Osteocyte (in vitro differentiated cells): ENCODE results near the gene KDM4B. TPM values are rescaled to one million over a fixed set of nuclear protein-coding genes. Genes with fewer than 3 reads are reported as not detected.

ENCODE experiments used
- DNase-seq: peaks from one replicate; pipeline ENCODE4 v3.0.0; 2021; ENCODE audit warnings: mixed read lengths; ENCODE audit not compliant: unreplicated experiment; ENCODE audit errors: extremely low spot score
- H3K27ac Mint-ChIP-seq: one replicate; pipeline ENCODE4 v1.8.0; 2021; ENCODE audit warnings: mild to moderate bottlenecking, mixed read lengths; ENCODE audit not compliant: unreplicated experiment
- H3K27me3 Mint-ChIP-seq: one replicate; pipeline ENCODE4 v1.8.0; 2021; ENCODE audit warnings: mixed read lengths; ENCODE audit not compliant: unreplicated experiment
- H3K36me3 Mint-ChIP-seq: one replicate; pipeline ENCODE4 v1.8.0; 2021; ENCODE audit warnings: mixed read lengths; ENCODE audit not compliant: unreplicated experiment
- H3K4me1 Mint-ChIP-seq: one replicate; pipeline ENCODE4 v1.8.0; 2021; ENCODE audit warnings: mixed read lengths; ENCODE audit not compliant: unreplicated experiment
- H3K4me3 Mint-ChIP-seq: one replicate; pipeline ENCODE4 v1.8.0; 2021; ENCODE audit warnings: mild to moderate bottlenecking, moderate library complexity, mixed read lengths; ENCODE audit not compliant: unreplicated experiment
- H3K9me3 Mint-ChIP-seq: one replicate; pipeline ENCODE4 v1.8.0; 2021; ENCODE audit warnings: mixed read lengths; ENCODE audit not compliant: unreplicated experiment
- total RNA-seq: library from RNA; stranded (reverse); gene quantifications from 2 replicates; pipeline ENCODE4 v1.2.1, GENCODE V29; 2021
- TF ChIP-seq, protein P1 (sequence below): fragments of 200-600 bp; sonication (generic); IDR thresholded peaks from 2 replicates; pipeline ENCODE4 v1.5.0; 2021; ENCODE audit warnings: antibody characterized with exemption, mild to moderate bottlenecking, moderate library complexity

The KDM4B gene
- total RNA-seq, 1 donor from 2014 or later = 49.0 TPM

DNA sequence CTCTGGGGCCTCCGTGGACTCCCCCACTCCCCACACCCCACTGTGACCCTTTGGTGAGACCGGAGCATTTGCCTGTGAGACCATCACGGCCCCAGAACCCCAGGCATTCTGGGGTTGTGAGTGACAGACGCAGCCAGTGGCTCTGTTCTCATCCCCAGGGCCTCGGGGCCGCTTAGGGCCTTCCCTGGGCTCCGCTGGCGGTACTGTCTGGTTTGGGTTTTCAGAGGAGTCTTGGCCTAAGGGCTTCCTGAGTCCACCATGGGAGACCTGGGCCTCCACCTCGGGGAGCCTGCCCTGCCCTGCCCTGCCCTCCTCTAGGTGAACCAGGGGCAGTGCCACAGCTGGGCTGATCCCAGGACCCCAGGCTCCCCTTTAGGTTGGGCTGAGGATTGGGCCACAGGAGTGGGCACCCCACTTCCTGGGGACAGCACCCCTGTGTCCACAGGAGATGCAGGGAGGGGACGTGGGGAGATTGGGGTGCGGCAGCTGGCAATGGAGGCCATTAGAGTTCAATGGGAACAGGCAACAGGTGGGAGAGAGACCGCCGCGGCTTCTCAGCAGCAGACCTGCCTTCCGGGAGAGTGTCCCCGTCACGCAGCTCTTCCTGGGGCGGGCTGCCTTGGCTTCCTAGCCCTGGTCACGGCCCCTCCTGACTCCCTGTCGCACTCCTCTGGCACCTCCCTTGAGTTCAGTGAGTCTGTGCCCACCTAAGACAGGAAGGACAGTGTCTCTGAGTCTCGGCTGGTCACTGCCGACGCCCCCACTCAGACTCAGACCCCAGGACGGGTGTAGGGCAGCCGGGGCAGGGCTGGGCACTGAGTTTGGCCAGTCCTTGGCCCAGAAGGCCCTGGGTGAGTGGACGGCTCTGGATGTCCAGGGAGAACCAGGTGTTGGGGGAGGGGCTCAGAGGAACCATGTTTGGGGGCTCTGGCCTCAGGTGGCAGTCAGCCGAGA, 164.1 kb downstream of the KDM4B start:
- H3K36me3 Mint-ChIP-seq = peaks cover 6% of the 10 kb centered on the region
- no peaks in the 10 kb centered on the region for H3K9me3 Mint-ChIP-seq
- no peak for DNase-seq
- no peak overlapping the region for H3K27ac Mint-ChIP-seq
- H3K27me3 Mint-ChIP-seq = no peaks in the 10 kb centered on the region
- H3K4me3 Mint-ChIP-seq = no peak overlapping the region
- peaks cover 18% of the 10 kb centered on the region for H3K4me1 Mint-ChIP-seq
- TF ChIP-seq, protein P1, sequence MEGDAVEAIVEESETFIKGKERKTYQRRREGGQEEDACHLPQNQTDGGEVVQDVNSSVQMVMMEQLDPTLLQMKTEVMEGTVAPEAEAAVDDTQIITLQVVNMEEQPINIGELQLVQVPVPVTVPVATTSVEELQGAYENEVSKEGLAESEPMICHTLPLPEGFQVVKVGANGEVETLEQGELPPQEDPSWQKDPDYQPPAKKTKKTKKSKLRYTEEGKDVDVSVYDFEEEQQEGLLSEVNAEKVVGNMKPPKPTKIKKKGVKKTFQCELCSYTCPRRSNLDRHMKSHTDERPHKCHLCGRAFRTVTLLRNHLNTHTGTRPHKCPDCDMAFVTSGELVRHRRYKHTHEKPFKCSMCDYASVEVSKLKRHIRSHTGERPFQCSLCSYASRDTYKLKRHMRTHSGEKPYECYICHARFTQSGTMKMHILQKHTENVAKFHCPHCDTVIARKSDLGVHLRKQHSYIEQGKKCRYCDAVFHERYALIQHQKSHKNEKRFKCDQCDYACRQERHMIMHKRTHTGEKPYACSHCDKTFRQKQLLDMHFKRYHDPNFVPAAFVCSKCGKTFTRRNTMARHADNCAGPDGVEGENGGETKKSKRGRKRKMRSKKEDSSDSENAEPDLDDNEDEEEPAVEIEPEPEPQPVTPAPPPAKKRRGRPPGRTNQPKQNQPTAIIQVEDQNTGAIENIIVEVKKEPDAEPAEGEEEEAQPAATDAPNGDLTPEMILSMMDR = no peak

DNA sequence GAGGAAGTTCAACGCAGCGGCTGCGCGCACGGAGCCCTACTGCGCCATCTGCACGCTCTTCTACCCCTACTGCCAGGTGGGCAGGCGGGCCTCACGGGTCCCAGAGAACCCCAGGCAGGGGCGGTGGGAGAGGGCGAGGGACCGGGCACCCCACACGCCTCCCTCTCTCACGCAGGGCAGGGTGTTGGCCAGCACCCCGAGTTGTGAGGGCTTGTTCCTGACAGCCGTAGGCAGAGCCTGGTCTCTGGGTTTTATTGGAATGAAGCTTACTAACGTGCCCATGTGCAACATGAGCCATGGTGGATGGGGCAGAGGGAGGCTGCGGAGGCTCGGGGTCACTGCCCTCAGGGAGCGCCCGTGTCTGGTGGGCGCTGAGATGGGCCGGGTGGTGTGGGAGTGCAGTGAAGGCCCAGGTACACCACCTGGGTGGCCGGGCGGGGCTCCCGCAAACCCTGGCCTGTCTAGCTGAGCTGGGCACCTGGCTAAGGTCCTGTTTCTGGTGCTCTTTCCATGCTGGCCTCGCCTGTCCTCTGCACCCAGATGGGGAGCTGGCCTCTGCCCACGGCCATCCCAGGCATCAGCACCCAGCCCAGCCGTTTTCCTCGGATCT, 165.2 kb downstream of the KDM4B start:
- H3K9me3 Mint-ChIP-seq = no peaks in the 10 kb centered on the region
- peaks cover 16% of the 10 kb centered on the region for H3K36me3 Mint-ChIP-seq
- DNase-seq = no peak
- H3K4me1 Mint-ChIP-seq = peaks cover 16% of the 10 kb centered on the region
- TF ChIP-seq, protein P1 = no peak
- no peak overlapping the region for H3K27ac Mint-ChIP-seq
- H3K27me3 Mint-ChIP-seq = no peaks in the 10 kb centered on the region
- H3K4me3 Mint-ChIP-seq = no peak overlapping the region

DNA sequence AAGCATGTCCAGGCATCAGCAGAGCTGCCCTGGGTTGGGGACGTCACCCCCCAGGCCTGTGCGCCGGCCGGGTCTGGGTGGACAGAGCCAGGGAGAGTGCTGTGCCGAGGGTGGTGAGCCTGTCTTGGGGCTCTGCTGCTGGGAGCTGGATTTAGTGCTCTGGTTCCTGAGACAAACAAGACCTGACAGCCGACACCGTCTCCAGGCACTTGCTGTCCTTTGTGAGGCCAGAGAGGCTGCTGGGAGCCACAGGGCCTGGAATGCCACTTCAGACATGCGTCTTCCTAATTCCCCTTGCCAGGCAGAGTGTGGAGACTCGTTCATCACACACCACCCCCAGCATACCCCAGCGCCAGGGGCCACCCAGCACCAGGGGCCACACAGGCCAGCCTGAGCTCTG, 165.8 kb downstream of the KDM4B start:
- Mint-ChIP-seq H3K4me1 (peaks cover 16% of the 10 kb centered on the region), H3K9me3 (no peaks in the 10 kb centered on the region), H3K27ac (no peak overlapping the region), H3K4me3 (no peak overlapping the region), H3K36me3 (peaks cover 22% of the 10 kb centered on the region), H3K27me3 (no peaks in the 10 kb centered on the region)
- DNase-seq = no peak
- TF ChIP-seq, protein P1 = no peak

- H3K4me3 Mint-ChIP-seq = no peak overlapping the region
- no peaks in the 10 kb centered on the region for H3K9me3 Mint-ChIP-seq
- TF ChIP-seq, protein P1 = no peak
These were observed 167.4 kb downstream of the KDM4B start for GRCh38 chr19:5136073-5136855.

More at GRCh38 chr19:5136073-5136855, 167.4 kb downstream of the KDM4B start:
- peaks cover 13% of the 10 kb centered on the region for H3K4me1 Mint-ChIP-seq
- no peak overlapping the region for H3K27ac Mint-ChIP-seq
- DNase-seq = no peak
- no peaks in the 10 kb centered on the region for H3K27me3 Mint-ChIP-seq
- H3K36me3 Mint-ChIP-seq = peaks cover 25% of the 10 kb centered on the region
